ENCODE data around the gene FPR3.
"Not testable (repeated sequence)": the region's sequence is repeated elsewhere in the genome, so short reads cannot be mapped to it uniquely, and the experiment has no call there.

Gene FPR3, protein sequence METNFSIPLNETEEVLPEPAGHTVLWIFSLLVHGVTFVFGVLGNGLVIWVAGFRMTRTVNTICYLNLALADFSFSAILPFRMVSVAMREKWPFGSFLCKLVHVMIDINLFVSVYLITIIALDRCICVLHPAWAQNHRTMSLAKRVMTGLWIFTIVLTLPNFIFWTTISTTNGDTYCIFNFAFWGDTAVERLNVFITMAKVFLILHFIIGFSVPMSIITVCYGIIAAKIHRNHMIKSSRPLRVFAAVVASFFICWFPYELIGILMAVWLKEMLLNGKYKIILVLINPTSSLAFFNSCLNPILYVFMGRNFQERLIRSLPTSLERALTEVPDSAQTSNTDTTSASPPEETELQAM

DNA sequence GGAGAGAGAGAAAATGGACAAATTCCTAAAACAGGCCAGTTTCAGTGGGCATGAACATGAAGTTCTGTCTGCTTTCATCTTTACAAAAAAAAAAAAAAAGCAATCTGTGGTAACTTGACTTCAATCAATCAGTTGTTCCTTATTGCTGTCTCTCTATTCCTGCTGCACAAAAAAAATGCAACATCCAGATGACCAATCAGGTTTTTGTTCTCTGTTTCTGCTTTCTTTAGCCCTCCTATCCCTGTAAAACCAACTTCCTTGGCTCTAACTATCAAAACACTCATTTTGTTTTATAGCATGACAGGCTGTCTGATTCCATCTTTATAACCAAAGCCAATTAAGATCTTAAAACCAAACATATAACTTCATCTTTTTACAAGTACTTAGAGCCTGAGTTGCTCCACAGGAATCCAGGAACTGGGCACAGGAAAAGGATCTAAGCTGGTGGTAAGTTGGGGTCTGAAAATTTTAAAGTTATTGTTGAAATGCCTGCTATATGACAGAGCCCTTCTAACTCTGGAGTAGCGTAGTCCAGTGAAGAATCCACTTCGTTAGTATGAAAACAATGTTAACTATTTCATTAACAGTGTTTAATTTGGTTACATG lies at the start of gene FPR3:
FPR3 (plus strand) TSS at position 273 of the 606 bp plus-strand sequence. CDS start 28,592 bp downstream, outside the sequence.
- DNase-seq (ENCODE audit: low read depth): no peak

DNA sequence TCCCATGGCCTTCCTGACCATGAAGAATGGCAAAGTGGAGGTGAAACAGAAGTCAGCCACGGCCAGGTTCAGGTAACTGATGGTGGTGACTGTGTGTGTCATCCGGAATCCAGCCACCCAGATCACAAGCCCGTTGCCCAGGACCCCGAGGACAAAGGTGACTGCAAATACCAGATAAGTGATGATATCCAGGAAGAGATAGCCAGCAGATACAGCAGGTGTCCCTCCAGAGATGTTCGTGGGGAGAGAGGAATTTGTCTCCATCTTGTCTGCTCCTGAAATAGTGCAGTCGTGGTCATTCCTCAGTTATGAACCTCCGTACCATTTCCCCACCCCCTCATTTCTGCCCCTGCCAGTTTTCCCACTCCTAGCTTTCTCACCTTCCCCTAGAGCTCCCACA lies 48.2 kb upstream of the FPR3 start:
- no peak for DNase-seq (ENCODE audit: low read depth)

DNA sequence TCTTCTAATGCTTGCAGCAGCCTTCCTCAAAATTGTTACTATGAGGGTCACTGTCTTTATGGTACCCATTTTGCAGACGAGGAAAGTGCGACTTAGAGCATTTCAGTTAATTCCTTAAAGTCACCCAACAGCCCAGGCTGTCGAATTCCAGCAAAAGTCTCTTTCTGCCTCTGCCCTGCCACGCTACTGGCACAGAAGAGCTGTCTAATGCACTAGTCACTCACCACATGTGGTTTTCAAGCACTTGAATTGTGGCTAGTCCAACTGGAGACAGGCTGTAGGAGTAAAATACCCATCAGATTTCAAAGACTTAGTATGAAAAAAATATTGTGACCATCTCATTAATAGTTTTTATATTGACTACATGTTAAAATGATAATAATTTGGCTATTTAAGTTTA lies 45.0 kb upstream of the FPR3 start:
- DNase-seq (ENCODE audit: low read depth): no peak

DNA sequence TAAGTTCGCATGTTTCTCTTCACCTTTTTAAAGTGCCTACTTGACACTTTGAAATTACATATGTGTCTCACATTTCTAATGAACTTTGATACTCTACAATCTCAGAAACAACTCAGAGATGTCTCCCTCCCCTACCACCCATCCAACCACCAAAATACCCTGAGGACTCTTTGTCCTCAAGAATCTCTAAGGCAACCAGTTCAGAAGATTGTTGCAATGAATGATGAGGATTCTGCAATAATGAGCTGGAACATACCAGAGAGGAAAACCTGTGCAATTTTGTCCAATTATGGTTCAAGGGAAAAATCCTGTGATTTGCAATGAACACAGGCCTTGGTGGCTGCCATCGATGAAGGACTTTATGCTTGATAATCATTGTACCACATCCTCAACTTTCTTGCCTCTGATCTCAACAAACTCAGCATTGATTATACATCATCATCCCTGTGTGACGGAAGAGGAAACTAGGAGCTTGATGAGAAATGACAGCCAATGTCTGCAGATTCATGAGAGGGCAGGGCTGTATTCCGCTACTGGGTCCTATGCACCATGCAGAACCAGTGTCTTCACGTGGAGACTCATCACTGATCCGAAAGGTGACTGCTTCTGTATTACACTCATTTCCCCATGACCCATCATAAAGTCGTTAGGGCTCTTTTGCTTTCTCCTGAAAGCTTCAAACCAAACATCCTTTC lies 44.4 kb upstream of the FPR3 start:
- DNase-seq (ENCODE audit: low read depth): no peak

DNA sequence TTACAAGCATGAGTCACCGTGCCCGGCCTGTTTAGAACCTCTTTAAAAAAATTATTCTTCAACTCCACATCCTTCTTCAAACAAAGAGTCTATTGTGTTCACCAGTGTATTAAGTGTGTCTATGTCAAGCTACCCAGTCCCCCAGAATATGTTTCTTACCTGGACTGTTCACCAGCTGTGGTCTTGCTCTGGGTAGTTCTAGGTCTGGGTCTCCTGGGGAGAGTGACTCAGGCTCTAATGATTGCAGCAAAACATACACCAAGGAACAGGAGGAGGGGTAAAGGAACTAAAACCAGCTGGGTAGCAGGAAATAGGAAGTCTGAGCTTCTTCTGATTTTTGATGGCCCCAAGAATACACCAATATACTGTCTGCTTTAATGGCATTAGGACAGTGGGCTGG lies 43.3 kb upstream of the FPR3 start, which contains the start of gene FPR1:
FPR1 (minus strand) TSS at position 224 of the 400 bp plus-strand sequence. CDS start 4,884 bp downstream, outside the sequence.
- no peak for DNase-seq (ENCODE audit: low read depth)

DNA sequence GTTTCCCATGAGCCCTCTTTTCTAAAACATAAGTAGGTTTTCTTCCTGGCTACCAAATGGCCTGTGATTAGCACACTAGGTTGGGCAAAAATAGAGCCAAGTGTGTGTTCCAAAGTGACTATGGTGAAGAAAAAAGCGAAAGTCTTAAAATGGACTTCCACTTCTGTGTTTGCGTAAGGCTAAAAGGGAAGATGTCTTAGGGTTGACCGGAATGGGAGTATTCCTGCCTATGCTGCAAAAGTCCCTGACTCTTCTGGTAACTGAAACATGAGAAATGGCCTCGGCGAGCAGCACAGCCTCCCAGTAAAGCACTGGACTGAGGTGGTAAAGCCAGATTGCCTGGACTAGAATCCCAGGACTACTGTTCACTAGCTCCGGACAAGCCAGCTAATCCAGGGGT lies 40.8 kb upstream of the FPR3 start:
- no peak for DNase-seq (ENCODE audit: low read depth)

DNA sequence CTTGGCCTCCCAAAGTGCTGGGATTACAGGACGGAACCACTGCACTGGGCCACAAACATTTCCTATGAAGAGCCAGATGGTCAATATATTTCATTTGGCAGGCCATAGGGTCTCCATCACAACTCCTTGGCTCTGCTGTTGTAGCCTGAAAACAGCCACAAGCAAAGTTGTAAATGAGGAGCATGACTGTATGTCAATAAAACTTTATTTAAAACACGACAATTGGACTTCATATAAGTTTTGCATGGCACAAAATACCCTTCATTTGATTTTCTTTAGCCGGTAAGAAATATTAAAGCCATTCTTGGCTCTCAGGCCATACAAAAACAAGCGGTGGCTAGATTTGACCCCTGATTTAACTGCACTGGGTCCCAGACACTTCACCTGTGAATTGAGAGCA lies 40.2 kb upstream of the FPR3 start:
- no peak for DNase-seq (ENCODE audit: low read depth)

DNA sequence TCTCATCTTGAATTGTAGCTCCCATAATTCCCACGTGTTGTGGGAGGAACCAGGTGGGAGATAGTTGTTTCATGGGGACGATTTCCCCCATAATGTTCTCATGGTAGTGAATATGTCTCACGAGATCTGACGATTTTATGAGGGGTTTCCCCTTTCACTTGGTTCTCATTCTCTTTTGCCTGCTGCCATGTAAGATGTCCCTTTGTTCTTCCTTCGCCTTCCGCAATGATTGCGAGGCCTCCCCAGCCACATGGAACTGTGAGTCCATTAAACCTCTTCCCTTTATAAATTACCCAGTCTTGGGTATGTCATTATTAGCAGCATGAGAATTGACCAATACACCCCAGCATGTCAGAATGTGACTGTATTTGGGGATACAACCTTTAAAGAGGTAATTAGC lies 39.4 kb upstream of the FPR3 start:
- no peak for DNase-seq (ENCODE audit: low read depth)

DNA sequence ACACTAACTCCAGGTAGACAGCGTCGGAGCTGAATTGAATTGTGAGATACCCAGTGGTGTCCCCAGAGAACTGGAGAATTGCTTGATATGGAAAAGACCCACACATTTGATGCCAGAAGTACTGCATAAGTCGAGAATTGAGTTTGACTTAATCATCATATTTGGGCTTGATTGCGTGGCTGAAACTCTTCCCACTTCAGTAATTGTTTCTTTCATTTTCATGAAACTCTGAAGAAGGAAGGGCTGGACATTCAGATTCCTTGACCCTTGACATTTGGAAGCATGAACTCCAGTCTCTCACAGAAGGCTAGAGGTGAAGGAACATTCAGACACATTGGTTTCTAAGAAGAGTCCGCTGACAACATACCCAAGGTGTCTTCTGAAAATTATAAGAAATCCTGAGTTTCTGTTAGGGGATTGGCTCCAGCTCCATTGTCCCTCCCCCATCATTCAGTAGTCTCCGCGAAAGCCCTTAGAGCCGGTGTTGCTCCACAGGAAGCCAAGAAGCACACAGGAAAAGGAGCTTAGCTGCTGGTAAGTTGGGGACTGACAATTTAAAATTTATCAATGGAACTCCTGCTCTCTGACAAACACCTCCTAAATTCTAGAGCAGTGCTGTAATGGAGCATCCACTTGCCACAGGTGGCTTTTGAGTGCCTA lies 34.1 kb upstream of the FPR3 start, which contains the start of gene FPR2:
FPR2 (plus strand) TSS at position 484 of the 660 bp plus-strand sequence. CDS start 7,479 bp downstream, outside the sequence.
- DNase-seq (ENCODE audit: low read depth): no peak

DNA sequence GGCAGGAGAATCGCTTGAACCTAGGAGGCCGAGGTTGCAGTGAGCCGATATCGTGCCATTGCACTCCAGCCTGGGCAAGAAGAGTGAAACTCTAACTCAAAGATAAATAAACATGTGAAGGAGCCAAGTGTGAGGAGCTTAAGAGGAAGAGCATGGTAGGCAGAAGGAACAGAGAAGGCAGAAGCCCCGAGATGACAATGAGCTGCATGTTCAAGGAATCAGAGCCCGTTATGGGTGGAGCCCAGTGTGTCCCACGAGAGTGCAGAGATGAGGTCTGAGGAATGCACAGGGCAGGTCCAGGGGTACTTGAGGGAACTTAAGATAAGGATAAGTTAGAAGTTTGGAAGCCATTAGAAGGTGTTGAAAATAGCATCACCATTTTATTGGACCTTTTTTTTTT lies 33.3 kb upstream of the FPR3 start:
- no peak for DNase-seq (ENCODE audit: low read depth)

DNA sequence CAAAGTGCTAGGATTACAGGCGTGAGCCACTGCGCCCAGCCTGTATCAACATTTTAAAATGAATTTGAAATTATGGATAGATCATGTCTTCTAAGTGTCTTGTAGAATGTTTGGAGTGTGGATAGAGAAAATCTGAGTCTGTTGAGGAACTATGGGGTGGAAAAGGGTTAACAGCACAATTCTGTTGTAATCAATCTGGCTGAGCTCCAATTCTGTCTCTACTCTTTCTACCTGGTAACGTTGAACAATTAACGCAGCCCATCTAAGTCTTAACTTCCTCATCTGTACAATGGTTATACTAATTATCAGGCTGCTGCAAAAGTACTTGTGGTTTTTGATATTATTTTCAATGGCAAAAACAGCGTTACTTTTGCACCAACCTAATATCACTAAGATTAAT lies 29.9 kb upstream of the FPR3 start:
- no peak for DNase-seq (ENCODE audit: low read depth)

DNA sequence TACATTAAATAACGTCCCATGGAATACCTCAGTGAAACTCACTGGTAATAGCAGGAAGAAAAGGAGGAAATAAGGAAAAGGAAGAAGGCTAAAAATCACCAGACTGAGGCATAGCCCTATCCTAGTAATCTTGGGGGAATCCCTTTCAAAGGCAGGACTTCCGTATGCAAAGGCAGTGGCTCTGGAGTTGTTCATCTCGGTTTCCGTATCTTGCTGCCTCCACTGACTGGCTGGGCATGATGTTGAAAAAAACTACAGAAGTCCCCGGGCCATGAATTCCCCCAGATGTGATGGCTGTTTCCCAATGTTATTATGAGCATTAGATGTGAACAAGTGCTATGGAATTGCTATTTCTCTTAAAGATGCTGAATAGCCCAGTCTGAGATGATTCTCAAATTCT lies 28.5 kb upstream of the FPR3 start:
- DNase-seq (ENCODE audit: low read depth): no peak

DNA sequence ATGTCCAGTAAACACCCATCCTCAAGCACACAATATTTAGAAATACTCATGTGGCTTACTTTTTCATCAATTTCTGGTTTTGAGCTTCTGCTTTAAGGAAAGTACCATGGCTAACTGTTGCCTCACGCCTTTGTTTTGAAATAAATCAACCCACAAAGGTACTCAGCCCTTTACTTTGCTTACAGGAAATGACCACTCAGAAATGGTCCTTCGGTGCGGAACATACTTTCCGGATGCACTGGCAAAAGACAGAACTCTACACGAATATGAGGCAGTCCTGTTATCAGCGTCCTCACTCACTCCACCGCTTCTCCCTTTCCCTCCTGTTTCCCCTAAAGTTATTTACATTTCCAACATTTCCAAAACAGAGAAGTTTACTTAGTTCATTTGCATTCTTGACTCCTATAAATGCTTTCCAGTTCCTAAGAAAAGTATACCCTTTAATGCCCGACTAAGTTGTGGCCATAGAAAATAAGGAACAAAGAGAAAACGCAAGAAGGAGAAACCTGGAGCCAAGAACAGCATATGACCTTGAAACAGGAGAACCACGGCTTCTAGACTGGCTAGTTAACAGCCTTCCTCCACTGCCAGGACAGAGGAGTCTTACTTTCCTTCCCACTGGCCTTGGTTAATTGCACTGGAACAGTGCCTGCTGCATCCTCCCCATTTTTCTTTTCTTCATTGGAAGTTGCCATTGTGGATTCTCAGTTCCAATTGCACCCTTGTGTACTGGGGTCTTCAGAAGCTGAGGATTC lies 23.4 kb upstream of the FPR3 start:
- no peak for DNase-seq (ENCODE audit: low read depth)

DNA sequence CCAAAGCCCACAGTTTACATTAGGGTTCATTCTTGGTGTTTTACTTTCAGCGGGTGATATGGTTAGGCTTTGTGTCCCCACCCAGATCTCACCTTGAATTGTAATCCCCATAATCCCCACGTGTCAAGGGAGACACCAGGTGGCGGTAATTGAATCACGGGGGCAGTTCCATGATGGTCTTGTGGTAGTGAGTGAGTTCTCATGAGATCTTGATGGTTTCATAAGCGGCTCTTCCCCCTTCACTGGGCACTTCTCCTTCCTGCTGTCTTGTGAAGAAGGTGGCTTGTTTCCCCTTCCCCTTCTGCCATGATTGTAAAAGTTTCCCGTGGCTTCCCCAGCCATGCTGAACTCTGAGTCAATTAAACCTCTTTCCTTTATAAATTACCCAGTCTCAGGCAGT lies 22.0 kb upstream of the FPR3 start:
- no peak for DNase-seq (ENCODE audit: low read depth)

DNA sequence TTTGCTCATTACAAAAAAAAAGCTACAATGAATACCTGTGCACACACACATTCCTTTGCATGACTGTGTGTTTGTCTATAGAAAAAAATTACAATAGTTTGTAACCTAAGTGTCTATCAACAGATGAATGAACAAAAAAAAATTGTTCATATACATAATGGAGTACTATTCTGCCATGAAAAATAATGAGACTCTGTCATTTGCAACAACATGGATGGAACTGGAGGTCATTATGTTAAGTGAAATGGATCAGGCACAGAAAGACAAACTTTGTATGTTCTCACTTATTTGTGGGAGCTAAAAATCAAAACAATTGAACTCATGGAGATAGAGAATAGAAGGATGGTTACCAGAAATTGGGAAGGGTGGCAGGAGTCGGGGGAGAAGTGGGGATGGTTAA lies 18.4 kb upstream of the FPR3 start:
- DNase-seq (ENCODE audit: low read depth): not testable (repeated sequence)

DNA sequence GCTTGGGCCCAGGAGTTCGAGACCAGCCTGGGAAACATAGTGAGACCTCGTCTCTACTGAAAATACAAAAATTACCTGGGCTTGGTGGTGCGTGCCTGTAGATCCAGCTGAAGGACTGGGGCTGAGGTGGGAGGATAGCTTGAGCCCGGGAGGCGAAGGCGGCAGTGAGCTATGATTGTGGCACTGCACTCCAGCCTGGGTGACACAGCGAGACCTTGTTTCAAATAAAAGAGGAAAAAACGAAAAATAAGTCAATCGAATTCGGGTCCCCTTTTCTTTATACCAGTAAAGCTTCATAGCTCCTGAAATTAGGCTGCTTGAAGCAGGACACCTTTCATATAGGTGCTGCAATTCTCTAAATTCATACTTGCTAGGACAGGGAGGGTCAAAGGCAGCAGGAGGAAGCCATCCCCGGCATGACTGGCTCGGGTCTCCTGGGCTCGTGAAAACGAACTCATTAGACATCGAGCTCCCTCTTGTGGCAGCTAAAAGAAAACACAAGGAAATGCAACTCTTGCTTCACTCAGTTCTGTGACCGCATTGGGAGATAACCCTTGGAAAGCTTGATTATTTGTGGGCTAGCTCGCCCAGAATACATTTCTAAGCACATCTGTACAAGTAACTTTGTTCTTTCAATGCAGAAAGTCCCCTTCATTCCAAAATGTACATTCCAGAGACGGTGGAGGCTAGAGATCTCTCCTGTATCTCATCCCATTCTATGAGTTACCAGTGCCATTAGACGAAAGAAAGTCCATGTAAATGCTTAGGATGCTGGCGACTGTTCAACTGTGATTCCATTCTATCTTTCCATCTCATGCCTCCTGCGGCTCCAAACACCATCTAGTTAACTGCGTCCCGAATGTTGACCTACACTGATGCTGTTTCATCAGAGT lies 17.1 kb upstream of the FPR3 start:
- DNase-seq (ENCODE audit: low read depth): peak; percentile 68

DNA sequence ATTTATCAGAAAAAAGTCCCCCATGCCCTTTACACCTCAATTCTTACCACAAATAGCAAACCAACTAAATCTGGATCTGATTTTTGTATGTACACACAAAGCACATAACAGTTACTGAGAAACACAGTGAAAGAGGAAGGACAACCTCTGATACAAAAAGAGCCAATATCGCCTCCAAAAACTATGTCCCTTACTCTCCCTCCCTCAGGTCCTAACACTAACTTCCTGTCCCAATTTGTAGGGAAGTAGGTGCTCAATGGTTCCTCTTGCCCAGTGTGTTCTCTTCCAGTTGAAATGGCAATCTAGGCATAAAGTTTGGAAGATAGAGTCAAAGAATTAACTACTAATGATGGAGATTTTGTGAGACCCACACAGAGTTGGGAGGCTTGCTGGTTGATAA lies 15.8 kb upstream of the FPR3 start:
- DNase-seq (ENCODE audit: low read depth): no peak

DNA sequence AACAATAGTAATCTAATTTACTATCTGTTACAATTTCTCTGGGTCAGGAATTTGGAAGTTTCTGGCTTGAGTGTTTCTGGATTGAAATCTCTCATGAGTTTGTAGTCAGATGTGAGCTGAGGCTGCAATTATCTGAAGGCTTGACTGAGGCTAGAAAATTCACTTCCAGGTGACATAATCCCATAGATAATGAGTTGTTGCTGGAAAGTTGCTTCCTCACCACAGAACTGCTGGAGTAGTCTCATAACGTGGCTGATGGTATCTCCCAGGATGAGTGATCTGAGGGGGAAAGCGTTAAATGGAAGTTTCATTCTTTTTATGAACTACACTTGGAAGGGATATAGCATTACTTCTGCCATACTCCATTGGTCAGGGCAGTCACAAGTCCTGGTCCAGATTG lies 15.3 kb upstream of the FPR3 start:
- no peak for DNase-seq (ENCODE audit: low read depth)

DNA sequence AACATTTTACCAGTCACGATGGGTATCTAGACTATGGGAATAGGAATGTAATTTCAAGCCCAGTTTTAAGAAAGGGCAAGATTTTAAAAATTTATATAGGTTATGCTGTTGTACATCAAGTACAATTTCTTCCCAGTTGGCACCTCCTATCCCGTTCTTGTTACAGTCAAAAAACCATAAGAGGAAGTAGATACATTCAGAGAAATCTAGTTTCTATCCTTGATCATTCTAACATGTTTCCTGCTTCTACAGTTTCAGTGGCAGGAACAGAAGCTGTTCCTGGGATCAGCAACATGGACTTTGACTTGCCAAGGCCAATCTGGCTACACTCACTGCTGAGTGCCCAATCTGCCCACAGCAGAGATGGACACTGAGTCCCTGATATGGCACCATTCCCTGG lies 14.7 kb upstream of the FPR3 start:
- DNase-seq (ENCODE audit: low read depth): no peak

DNA sequence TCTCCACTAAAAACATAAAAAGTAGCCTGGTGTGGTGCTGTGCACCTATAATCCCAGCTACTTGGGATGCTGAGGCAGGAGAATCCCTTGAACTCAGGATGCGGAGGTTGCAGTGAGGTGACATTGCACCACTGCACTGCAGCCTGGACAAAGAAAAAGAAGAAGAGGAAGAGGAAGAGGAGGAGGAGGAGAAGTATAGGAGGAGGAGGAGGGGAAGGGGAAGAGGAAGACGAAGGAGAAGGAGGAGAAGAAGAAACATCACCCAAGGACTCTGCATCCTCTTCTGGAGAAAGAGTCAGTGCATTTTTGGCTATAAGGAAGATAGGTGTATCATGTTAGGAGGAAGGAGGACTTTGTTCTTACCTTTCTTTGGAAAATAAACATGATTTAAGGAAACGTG lies 13.0 kb upstream of the FPR3 start:
- no peak for DNase-seq (ENCODE audit: low read depth)

DNA sequence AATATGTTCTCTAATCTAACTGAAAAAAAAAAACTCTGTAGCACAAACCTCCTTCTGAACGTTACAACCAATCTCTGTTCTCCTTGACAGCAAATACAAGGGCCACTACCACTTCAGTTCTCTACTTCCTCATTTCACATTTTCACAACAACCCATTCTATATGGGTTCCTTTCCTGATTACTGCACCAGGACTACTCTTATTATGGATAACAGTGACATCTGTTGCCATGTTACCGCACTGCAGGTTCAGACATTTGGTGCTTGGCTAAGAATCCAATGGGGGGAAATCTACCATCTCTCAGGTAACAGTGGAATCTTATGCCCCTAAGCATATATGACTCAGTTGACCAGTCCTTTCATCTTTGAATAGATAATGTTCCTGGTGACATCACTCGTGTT lies 11.6 kb upstream of the FPR3 start:
- no peak for DNase-seq (ENCODE audit: low read depth)
